HCT116 (cell line): Measurements from ENCODE around the gene ZNF860. TPM values are rescaled to one million over a fixed set of nuclear protein-coding genes. Genes with fewer than 3 reads are reported as not detected.

Experiments used
- ATAC-seq: fragments of 200-7000 bp; cut with Tn5 transposase; 2 replicates; pipeline ENCODE4 v1.9.1; 2020; ENCODE audit warnings: mild to moderate bottlenecking, moderate library complexity
- BruUV-seq: library from RNA; stranded (reverse); fragments of 400-500 nt; replicated peaks from 2 replicates; lab custom pipeline; 2021; lab: Mats Ljungman, UMichigan
- CTCF ChIA-PET: fragments of 300-600 bp; sonication (Branson Sonifier 250); formaldehyde crosslinking; loops from one replicate; lab custom pipeline; 2021; ENCODE audit warnings: antibody characterized with exemption; lab: Charles Lee
- POLR2A ChIA-PET: fragments of 300-600, 350-600 bp; sonication (Branson Sonifier 250); formaldehyde crosslinking; loops from one replicate; lab custom pipeline; 2021; ENCODE audit warnings: antibody characterized with exemption; lab: Charles Lee
- RAD21 ChIA-PET, 2 experiments: fragments of 300-600 bp; sonication (Branson Sonifier 250); formaldehyde crosslinking; loops; one replicate each; lab custom pipeline; 2023; ENCODE audit warnings: low total read pairs in 2 of 2; ENCODE audit not compliant: uncharacterized antibody in 2 of 2, unreplicated experiment in 2 of 2, low non-redundant PET in 1 of 2; lab: Charles Lee
- DNase-seq: peaks from one replicate; pipeline ENCODE4 v3.0.0-alpha.2; 2010; ENCODE audit warnings: low read depth, low spot score
- H2AFZ ChIP-seq: fragments of 200-600 bp; shearing (Covaris generic), sonication (generic); 2 replicates; pipeline ENCODE4 v1.6.1; 2017; ENCODE audit warnings: low read depth, mixed run types, mixed read lengths, antibody characterized with exemption, low read length; ENCODE audit not compliant: poor library complexity, severe bottlenecking
- H3K27ac ChIP-seq: 2 replicates; pipeline ENCODE4 v1.5.1; 2012; ENCODE audit warnings: low read depth, low read length
- H3K27me3 ChIP-seq: fragments of 200-600 bp; sonication (generic); 2 replicates; pipeline ENCODE4 v1.6.1; 2016; ENCODE audit warnings: mixed run types, low read length, mixed read lengths; ENCODE audit not compliant: insufficient read depth
- H3K36me3 ChIP-seq, 2 experiments: fragments of 200-500 bp in 1 of 2; fragments of 200-600 bp in 1 of 2; sonication (Bioruptor generic) in 1 of 2; sonication (generic) in 1 of 2; 2 replicates each; pipeline versions ENCODE4 v1.5.1 to v1.6.1; 2014 to 2016; ENCODE audit warnings: low read length in 2 of 2, inconsistent platforms in 1 of 2, mixed read lengths in 1 of 2, mixed run types in 1 of 2; ENCODE audit not compliant: insufficient read depth in 2 of 2, control insufficient read depth in 1 of 2
- H3K4me1 ChIP-seq, 2 experiments: fragments of 200-600 bp in 1 of 2; sonication (generic) in 1 of 2; 2 replicates each; pipeline versions ENCODE4 v1.5.1 to v1.6.1; 2012 to 2017; ENCODE audit warnings: low read length in 2 of 2, inconsistent platforms in 1 of 2, mild to moderate bottlenecking in 1 of 2, mixed read lengths in 1 of 2, mixed run types in 1 of 2, moderate library complexity in 1 of 2; ENCODE audit not compliant: insufficient read depth in 2 of 2, control insufficient read depth in 1 of 2
- H3K4me2 ChIP-seq: fragments of 200-600 bp; sonication (generic); 2 replicates; pipeline ENCODE4 v1.6.1; 2017; ENCODE audit warnings: mixed run types, low read length, mixed read lengths
- H3K4me3 ChIP-seq, 2 experiments: fragments of 200-600 bp in 1 of 2; sonication (generic) in 1 of 2; replicated peaks in 1 of 2; 2 replicates each; pipeline ENCODE4 v1.5.1; 2011 to 2016; ENCODE audit warnings: low read length in 2 of 2, control low read depth in 1 of 2, low read depth in 1 of 2, mild to moderate bottlenecking in 1 of 2, mixed read lengths in 1 of 2, mixed run types in 1 of 2
- H3K79me2 ChIP-seq: fragments of 200-600 bp; sonication (generic); 2 replicates; pipeline ENCODE4 v1.6.1; 2017; ENCODE audit warnings: mild to moderate bottlenecking, mixed run types, low read length, moderate library complexity, mixed read lengths; ENCODE audit not compliant: insufficient read depth
- H3K9ac ChIP-seq: fragments of 200-600 bp; sonication (generic); 2 replicates; pipeline ENCODE4 v1.6.1; 2016; ENCODE audit warnings: low read length, mixed read lengths
- H3K9me2 ChIP-seq: fragments of 200-600 bp; sonication (generic), shearing (Covaris generic); 2 replicates; pipeline ENCODE4 v1.6.1; 2017; ENCODE audit warnings: mixed run types, mild to moderate bottlenecking, moderate library complexity; ENCODE audit not compliant: insufficient read depth
- H3K9me3 ChIP-seq, 2 experiments: fragments of 200-500 bp in 1 of 2; fragments of 200-600 bp in 1 of 2; sonication (Bioruptor generic) in 1 of 2; sonication (generic) in 1 of 2; 2 replicates each; pipeline ENCODE4 v1.6.1; 2014 to 2017; ENCODE audit warnings: low read length in 2 of 2, mixed read lengths in 2 of 2, inconsistent platforms in 1 of 2, low read depth in 1 of 2, mild to moderate bottlenecking in 1 of 2, mixed run types in 1 of 2, moderate library complexity in 1 of 2; ENCODE audit not compliant: control insufficient read depth in 1 of 2, insufficient read depth in 1 of 2
- H4K20me1 ChIP-seq: fragments of 200-600 bp; sonication (generic), shearing (Covaris generic); 2 replicates; pipeline ENCODE4 v1.6.1; 2017; ENCODE audit warnings: mixed run types, mild to moderate bottlenecking, moderate library complexity; ENCODE audit not compliant: insufficient read depth
- CBX3 ChIP-seq: IDR thresholded peaks from 2 replicates; pipeline ENCODE4 v1.6.1; 2012; ENCODE audit warnings: low read depth
- CEBPB ChIP-seq: IDR thresholded peaks from 2 replicates; pipeline ENCODE4 v1.6.1; 2012; ENCODE audit warnings: low read depth
- CTCF ChIP-seq, 3 experiments: fragments of 200-600 bp in 1 of 3; sonication (generic) in 1 of 3; IDR thresholded peaks in 2 of 3; conservative IDR thresholded peaks in 1 of 3; 2 replicates each; pipeline ENCODE4 v1.5.1; 2012 to 2017; ENCODE audit warnings: low read depth in 2 of 3, low read length in 2 of 3, antibody characterized with exemption in 1 of 3, borderline replicate concordance in 1 of 3, control low read depth in 1 of 3, mild to moderate bottlenecking in 1 of 3, mixed read lengths in 1 of 3, mixed run types in 1 of 3, moderate library complexity in 1 of 3; ENCODE audit not compliant: insufficient read depth in 1 of 3
- EZH2 ChIP-seq: fragments of 200-600 bp; sonication (generic); IDR thresholded peaks from 2 replicates; pipeline ENCODE4 v1.6.1; 2017; ENCODE audit warnings: antibody characterized with exemption, mixed run types
- JUND ChIP-seq: IDR thresholded peaks from 2 replicates; pipeline ENCODE4 v1.6.1; 2012
- MAX ChIP-seq: IDR thresholded peaks from 2 replicates; pipeline ENCODE4 v1.6.1; 2012
- POLR2A ChIP-seq: IDR thresholded peaks from 2 replicates; pipeline ENCODE4 v1.7.0; 2011; ENCODE audit warnings: borderline replicate concordance; ENCODE audit not compliant: insufficient read depth, insufficient read length; ENCODE audit errors: extremely low read depth
- RAD21 ChIP-seq: IDR thresholded peaks from 2 replicates; pipeline ENCODE4 v1.6.1; 2012; ENCODE audit warnings: low read depth, mild to moderate bottlenecking
- REST ChIP-seq: IDR thresholded peaks from 2 replicates; pipeline ENCODE4 v1.6.1; 2012; ENCODE audit warnings: low read depth
- SP1 ChIP-seq: IDR thresholded peaks from 2 replicates; pipeline ENCODE4 v1.6.1; 2012; ENCODE audit warnings: low read depth
- TCF7L2 ChIP-seq: IDR thresholded peaks from 2 replicates; pipeline ENCODE4 v1.7.0; 2011; ENCODE audit warnings: borderline replicate concordance, inconsistent platforms; ENCODE audit not compliant: insufficient read depth, insufficient read length; ENCODE audit errors: extremely low read depth
- YY1 ChIP-seq: IDR thresholded peaks from 2 replicates; pipeline ENCODE4 v1.6.1; 2011; ENCODE audit warnings: low read length, low read depth, moderate library complexity, mild to moderate bottlenecking; ENCODE audit not compliant: insufficient replicate concordance; ENCODE audit errors: extremely low read depth
- ZNF274 ChIP-seq: fragments of 200-500 bp; sonication (Bioruptor generic); IDR thresholded peaks from 2 replicates; pipeline ENCODE4 v1.6.1; 2014; ENCODE audit warnings: mild to moderate bottlenecking, low read depth, low read length, inconsistent platforms
- intact Hi-C: fragments of 100-400 bp; cut with micrococcal nuclease; formaldehyde crosslinking; loops from 2 replicates; pipeline ENCODE4 v1.10.0; 2022
- total RNA-seq: library from RNA; stranded (reverse); gene quantifications from one replicate; pipeline ENCODE4 v1.2.1, GENCODE V29; 2021; ENCODE audit not compliant: unreplicated experiment

Gene ZNF860
- total RNA-seq, 1 experiment from 2014 or later = 2.9 TPM

- intact Hi-C loops = no loop called here
- peaks cover 33% of the 10 kb centered on the region for H3K79me2 ChIP-seq
- RAD21 ChIA-PET = no interaction called here
- H3K4me2 ChIP-seq = peak overlapping the region; percentile 73
- H3K27ac ChIP-seq = peak overlapping the region; percentile 46
- DNase-seq = no peak
- TF ChIP-seq MAX (0 out of 2 replicates have a peak, but pooled peaks have one; percentile 9), JUND (no peak), ZNF274 (no peak), RAD21 (0 out of 2 replicates have a peak, but pooled peaks have one; percentile 9), TCF7L2 (no peak), POLR2A (no peak)
- TF ChIP-seq, all 23 proteins: peak for 2
- Histone ChIP-seq H3K36me3 (no peaks in the 10 kb centered on the region), H3K9ac (peak overlapping the region; percentile 39), H3K9me3 (no peaks in the 10 kb centered on the region), H3K27me3 (no peaks in the 10 kb centered on the region), H4K20me1 (no peaks in the 10 kb centered on the region), H3K9me2 (no peaks in the 10 kb centered on the region), H2AFZ (no peak overlapping the region), H3K4me3 (peak overlapping the region; percentile 5 to 34), H3K4me1 (peaks cover 36 to 44% of the 10 kb centered on the region in 2 experiments)
- 0 out of 2 replicates have a peak, but pooled peaks have one; percentile 4 for ATAC-seq
- no TSS peak for BruUV-seq
- ChIA-PET CTCF (no interaction called here), POLR2A (interaction anchor here (0.5 kb wide), 1 partner anchor 70 kb away, joined by 4 read pairs; no protein-coding TSS in a partner anchor)
These were observed 13.1 kb upstream of the ZNF860 start for GRCh38 chr3:31968369-31968926.

- Histone ChIP-seq H3K4me1 (peaks cover 36 to 44% of the 10 kb centered on the region in 2 experiments), H3K27ac (peak overlapping the region; percentile 46), H3K27me3 (no peaks in the 10 kb centered on the region), H3K9me3 (no peaks in the 10 kb centered on the region), H3K9ac (peak overlapping the region; percentile 39), H3K9me2 (no peaks in the 10 kb centered on the region), H3K79me2 (peaks cover 38% of the 10 kb centered on the region), H3K36me3 (no peaks in the 10 kb centered on the region), H4K20me1 (no peaks in the 10 kb centered on the region), H2AFZ (no peak overlapping the region), H3K4me3 (peak overlapping the region; percentile 5 to 34), H3K4me2 (peak overlapping the region; percentile 73)
- RAD21 ChIA-PET = interaction anchor here in 1 of 2 experiments (0.6 kb wide), 2 partner anchors 13 to 20 kb away, joined by 3 read pairs; partner anchors contain the start of gene ZNF860
- POLR2A ChIA-PET = interaction anchor here (0.5 to 0.8 kb wide), 2 partner anchors 71 to 406 kb away, joined by 3 to 4 read pairs; no protein-coding TSS in a partner anchor
- intact Hi-C loops = no loop called here
- DNase-seq (peak; percentile 86), ATAC-seq (peak; percentile 90)
- CTCF ChIA-PET = no interaction called here
- no TSS peak for BruUV-seq
- TF ChIP-seq SP1 = peak; percentile 87
- TF ChIP-seq CEBPB = peak; percentile 67
- peak; percentile 90 for TF ChIP-seq CBX3
- no peak for TF ChIP-seq CTCF (IDR thresholded peaks at IDR 0.05 in 2 of 3, conservative IDR thresholded peaks at IDR 0.05 in 1 of 3; ENCODE audit: borderline replicate concordance in 1 of 3, insufficient read depth in 1 of 3, low read depth in 2 of 3, low read length in 2 of 3)
- TF ChIP-seq MAX = peak; percentile 53
- no peak for TF ChIP-seq EZH2
- peak; percentile 30 for TF ChIP-seq RAD21
- no peak for TF ChIP-seq REST
- TF ChIP-seq YY1 = peak; percentile 25
These were observed 12.6 kb upstream of the ZNF860 start for GRCh38 chr3:31968927-31969418.
